K562 (cell line): ENCODE data around the gene ATP6V0A1. TPM values are rescaled to one million over a fixed set of nuclear protein-coding genes. Genes with fewer than 3 reads are reported as not detected.

Experiments used
- ATAC-seq: fragments of 200-7000 bp; cut with Tn5 transposase; 3 replicates; pipeline ENCODE4 v1.9.1; 2020; ENCODE audit warnings: moderate library complexity
- BruUV-seq: library from RNA; stranded (reverse); fragments of 400-500 nt; replicated peaks from 2 replicates; lab custom pipeline; 2021; lab: Mats Ljungman, UMichigan
- CTCF ChIA-PET: fragments of 300-600 bp; formaldehyde crosslinking; extraction: SDS; loops from one replicate; lab custom pipeline; 2021; ENCODE audit warnings: low intra/inter-chr PET ratio; lab: Yijun Ruan, JAX
- POLR2A ChIA-PET: fragments of 300-600, 350-650 bp; sonication (Branson Sonifier 250); formaldehyde crosslinking; extraction: SDS; loops from one replicate; lab custom pipeline; 2021; ENCODE audit warnings: antibody characterized with exemption, inconsistent platforms; lab: Yijun Ruan, JAX
- DNase-seq, 4 experiments: peaks; one replicate each; pipeline versions ENCODE4 v3.0.0 to v3.0.0-alpha.2; 2011 to 2018; ENCODE audit warnings: low spot score in 3 of 4, mixed read lengths in 3 of 4; ENCODE audit errors: extremely low read depth in 1 of 4
- FAIRE-seq: peaks from 2 replicates; lab custom pipeline; 2011; peaks lifted over from hg19 to GRCh38; lab: Jason Lieb, UNC
- H2AFZ ChIP-seq: 2 replicates; pipeline ENCODE4 v1.6.0; 2011; ENCODE audit warnings: low read depth, low read length, control low read depth, inconsistent platforms
- H3K27ac ChIP-seq: fragments of 200-600 bp; 3 replicates; pipeline ENCODE4 v1.8.0; 2011; ENCODE audit warnings: low read depth, mild to moderate bottlenecking, control low read depth, inconsistent platforms, low read length, moderate library complexity, mixed read lengths; ENCODE audit errors: extremely low read depth
- H3K27me3 ChIP-seq, 2 experiments: fragments of 300-600 bp in 1 of 2; 2 replicates in 1 of 2; 3 replicates in 1 of 2; pipeline versions ENCODE4 v1.6.0 to v1.8.0; 2011; ENCODE audit warnings: inconsistent platforms in 2 of 2, low read length in 2 of 2, mild to moderate bottlenecking in 1 of 2, mixed read lengths in 1 of 2, moderate library complexity in 1 of 2; ENCODE audit not compliant: control insufficient read depth in 2 of 2, insufficient read depth in 2 of 2
- H3K36me3 ChIP-seq: fragments of 300-600 bp; 3 replicates; pipeline ENCODE4 v1.8.0; 2011; ENCODE audit warnings: mild to moderate bottlenecking, low read length, inconsistent platforms; ENCODE audit not compliant: control insufficient read depth, insufficient read depth
- H3K4me1 ChIP-seq, 2 experiments: fragments of 200-600 bp in 1 of 2; replicated peaks in 1 of 2; 2 replicates in 1 of 2; 3 replicates in 1 of 2; pipeline versions ENCODE4 v1.5.1 to v1.8.0; 2011; ENCODE audit warnings: inconsistent platforms in 2 of 2, low read length in 2 of 2, mild to moderate bottlenecking in 1 of 2, mixed read lengths in 1 of 2, moderate library complexity in 1 of 2; ENCODE audit not compliant: control insufficient read depth in 2 of 2, insufficient read depth in 2 of 2
- H3K4me2 ChIP-seq: 2 replicates; pipeline ENCODE4 v1.6.1; 2011; ENCODE audit warnings: low read length, control low read depth, inconsistent platforms, mixed read lengths; ENCODE audit not compliant: insufficient read depth
- H3K4me3 ChIP-seq: fragments of 200-600 bp; sonication (generic), shearing (Covaris generic); 2 replicates; pipeline ENCODE4 v1.5.1; 2016; ENCODE audit warnings: control low read depth, inconsistent platforms
- H3K79me2 ChIP-seq: fragments of 200-600 bp; 3 replicates; pipeline ENCODE4 v1.8.0; 2011; ENCODE audit warnings: low read length, inconsistent platforms; ENCODE audit not compliant: control insufficient read depth, insufficient read depth
- H3K9ac ChIP-seq, 2 experiments: 2 replicates each; pipeline versions ENCODE4 v1.6.0 to v1.6.1; 2011; ENCODE audit warnings: low read depth in 2 of 2, low read length in 2 of 2, control low read depth in 1 of 2, inconsistent platforms in 1 of 2, mild to moderate bottlenecking in 1 of 2, mixed read lengths in 1 of 2; ENCODE audit not compliant: insufficient read depth in 1 of 2
- H3K9me1 ChIP-seq: one replicate; pipeline ENCODE4 v1.6.0; 2011; ENCODE audit warnings: inconsistent platforms, mild to moderate bottlenecking, low read length, moderate library complexity; ENCODE audit not compliant: control insufficient read depth, insufficient read depth
- H3K9me3 ChIP-seq: replicated peaks from 2 replicates; pipeline ENCODE4 v1.5.1; 2011; ENCODE audit warnings: low read depth, low read length, inconsistent platforms; ENCODE audit not compliant: control insufficient read depth, insufficient read depth
- H4K20me1 ChIP-seq: replicated peaks from 2 replicates; pipeline ENCODE4 v1.6.1; 2011; ENCODE audit warnings: low read length, inconsistent platforms, mixed read lengths; ENCODE audit not compliant: control insufficient read depth, insufficient read depth
- BRD4 ChIP-seq: fragments of 200-600 bp; sonication (generic); IDR thresholded peaks from 2 replicates; pipeline ENCODE4 v1.6.1; 2017; ENCODE audit warnings: inconsistent platforms
- CBX2 ChIP-seq: fragments of 200-600 bp; sonication (generic); IDR thresholded peaks from one replicate; pipeline ENCODE4 v1.6.1; 2012; ENCODE audit warnings: mild to moderate bottlenecking, low read length, inconsistent platforms; ENCODE audit not compliant: insufficient read depth, poor library complexity, severe bottlenecking
- DMBX1 ChIP-seq: fragments of 250-450 bp; sonication (Bioruptor Pico); IDR thresholded peaks from 2 replicates; pipeline ENCODE4 v1.8.0; 2022; ENCODE audit warnings: inconsistent platforms, mild to moderate bottlenecking, moderate library complexity, borderline replicate concordance
- E2F3 ChIP-seq: fragments of 250-450 bp; sonication (Bioruptor Pico); IDR thresholded peaks from 2 replicates; pipeline ENCODE4 v1.4.0; 2020; ENCODE audit warnings: mild to moderate bottlenecking
- ESRRB ChIP-seq: fragments of 250-450 bp; sonication (Bioruptor Pico); IDR thresholded peaks from 2 replicates; pipeline ENCODE4 v1.5.0; 2020; ENCODE audit warnings: mild to moderate bottlenecking, moderate library complexity, borderline replicate concordance
- EZH2 ChIP-seq: IDR thresholded peaks from 2 replicates; pipeline ENCODE4 v1.6.1; 2012; ENCODE audit warnings: low read depth, mild to moderate bottlenecking, inconsistent platforms, low read length, borderline replicate concordance
- MYC ChIP-seq, 2 experiments: fragments of 250-450 bp in 1 of 2; sonication (Bioruptor Pico) in 1 of 2; IDR thresholded peaks; 2 replicates each; pipeline versions ENCODE4 v1.5.1 to v1.6.1; 2012 to 2021; ENCODE audit warnings: low read depth in 2 of 2, borderline replicate concordance in 1 of 2, improper control_type of control experiment in 1 of 2, low read length in 1 of 2, mild to moderate bottlenecking in 1 of 2, moderate library complexity in 1 of 2
- NFIX ChIP-seq: fragments of 250-450 bp; sonication (Bioruptor Pico); IDR thresholded peaks from 2 replicates; pipeline ENCODE4 v1.4.0; 2020; ENCODE audit warnings: low read depth, mild to moderate bottlenecking, moderate library complexity
- PHB ChIP-seq: fragments of 250-450 bp; sonication (Bioruptor Pico); IDR thresholded peaks from 2 replicates; pipeline ENCODE4 v1.5.0; 2021
- POLR2A ChIP-seq: fragments of 450-650 bp; conservative IDR thresholded peaks from 2 replicates; pipeline ENCODE4 v1.6.1; 2016
- SRSF1 ChIP-seq: fragments of 200-400 bp; formaldehyde crosslinking; IDR thresholded peaks from 2 replicates; pipeline ENCODE4 v1.6.1; 2017; ENCODE audit warnings: mild to moderate bottlenecking, low read depth, low read length, moderate library complexity
- SRSF9 ChIP-seq: fragments of 200-400 bp; formaldehyde crosslinking; IDR thresholded peaks from 2 replicates; pipeline ENCODE4 v1.6.1; 2017; ENCODE audit warnings: low read depth, low read length, borderline replicate concordance
- TAF15 ChIP-seq: fragments of 200-400 bp; formaldehyde crosslinking; IDR thresholded peaks from 2 replicates; pipeline ENCODE4 v1.6.1; 2017; ENCODE audit warnings: mild to moderate bottlenecking, low read depth, low read length, moderate library complexity
- TEAD4 ChIP-seq, 2 experiments: sonication (generic) in 1 of 2; formaldehyde crosslinking in 1 of 2; IDR thresholded peaks; 2 replicates each; pipeline versions ENCODE4 v1.6.1 to v1.8.0; 2012 to 2022; ENCODE audit warnings: borderline replicate concordance in 1 of 2, inconsistent platforms in 1 of 2, low read length in 1 of 2, mild to moderate bottlenecking in 1 of 2, missing genetic modification reagents in 1 of 2
- ZNF75A ChIP-seq: fragments of 450-650 bp; formaldehyde crosslinking; IDR thresholded peaks from 2 replicates; pipeline ENCODE4 v1.4.0; 2020; ENCODE audit warnings: mild to moderate bottlenecking
- WGBS: fragments of 100-300 bp; shearing (Covaris generic); methylation state at CpG from one replicate; pipeline ENCODE4 v1.1.6; 2016; ENCODE audit warnings: low coverage, mixed read lengths; ENCODE audit not compliant: insufficient coverage; ENCODE audit errors: missing lambda C conversion rate; 5-methylcytosine and 5-hydroxymethylcytosine counted together
- in situ Hi-C: fragments of 300-500 bp; cut with MboI; formaldehyde crosslinking; loops from 4 replicates; pipeline ENCODE4 v1.15.0; 2018; ENCODE audit warnings: inconsistent platforms, mixed read lengths
- intact Hi-C: fragments of 100-400 bp; cut with micrococcal nuclease; formaldehyde crosslinking; loops from 2 replicates; pipeline ENCODE4 v1.14.2; 2022
- polyA plus RNA-seq, 8 experiments: library from polyadenylated mRNA; depleted of rRNA in 4 of 8; stranded (reverse) in 5 of 8; unstranded in 3 of 8; fragments of >200 nt; fragmentation: Nextera tagmentation in 2 of 8; fragmentation: Illumina TruSeq in 1 of 8; extraction: Ambion mirVana in 2 of 8; extraction: Trizol in 1 of 8; gene quantifications; 2 replicates each; pipeline versions ENCODE4 v1.2.1 to v1.2.3, GENCODE V29; 2011 to 2014; ENCODE audit warnings: inconsistent platforms in 1 of 8, missing spikeins in 1 of 8
- total RNA-seq, 7 experiments: library from RNA; depleted of rRNA in 6 of 7; stranded (reverse); fragments of >200 nt in 6 of 7; fragmentation: Illumina TruSeq in 2 of 7; extraction: Trizol in 2 of 7; gene quantifications; 2 replicates each; pipeline versions ENCODE4 v1.2.1 to v1.2.3, GENCODE V29; 2011 to 2021; ENCODE audit warnings: low replicate concordance in 1 of 7
- TF ChIP-seq, protein P1 (sequence below): sonication (generic); formaldehyde crosslinking; IDR thresholded peaks from 2 replicates; pipeline ENCODE4 v1.8.1; 2023; ENCODE audit warnings: mild to moderate bottlenecking, missing genetic modification reagents

Gene ATP6V0A1
- total and polyA plus RNA-seq, 9 of the 15 experiments (the other 6 are each of a cell fraction or from before 2014, with no cell fraction given), result 11.8 to 158 (median 75.5) TPM

DNA sequence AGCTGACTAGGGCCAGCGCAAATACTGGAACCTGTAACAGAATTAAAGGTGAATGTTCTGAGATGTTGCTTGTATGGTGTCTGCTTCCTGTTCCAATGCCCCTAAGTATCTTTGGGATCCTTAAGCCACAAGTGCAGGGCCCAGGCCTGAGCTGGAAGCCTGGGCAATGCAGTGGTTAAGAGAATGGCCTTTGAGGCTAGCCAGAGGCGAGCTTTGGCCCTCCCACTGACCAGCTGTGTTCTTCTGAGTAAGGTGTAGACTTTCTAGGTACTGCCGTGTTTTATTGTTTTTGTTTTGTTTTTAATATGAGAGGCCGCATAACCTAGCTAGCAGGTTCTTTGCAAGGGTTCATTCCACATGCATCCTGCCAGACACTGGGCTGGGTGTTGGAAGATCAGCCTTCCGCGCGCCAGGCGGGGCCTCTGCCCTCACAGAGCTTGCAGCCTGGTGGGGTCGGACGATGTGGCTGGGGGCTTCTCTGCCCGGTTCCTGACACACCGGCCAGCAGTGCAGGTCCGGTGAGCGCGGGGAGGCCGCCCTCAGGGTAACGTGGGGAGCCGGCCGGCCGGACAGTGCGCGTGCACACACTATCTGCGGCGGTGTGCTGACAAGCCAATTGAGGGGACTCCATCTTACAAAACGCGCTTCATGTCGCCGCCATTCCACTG lies 107.7 kb downstream of the ATP6V0A1 start (continued):
- no peak for TF ChIP-seq SRSF1
- no peak for TF ChIP-seq EZH2
- TF ChIP-seq POLR2A, result peak; percentile 68; the same call in 1 of the 2 replicates
- peak; percentile 77; the same call in 1 of the 2 replicates for TF ChIP-seq E2F3
- TF ChIP-seq PHB (CRISPR knock-in tag), result peak; percentile 51; the same call in 1 of the 2 replicates
- TF ChIP-seq TEAD4 (IDR thresholded peaks at IDR 0.05; ENCODE audit: low read length), result peak; percentile 78
- TF ChIP-seq TEAD4 (CRISPR knock-in tag; IDR thresholded peaks at IDR 0.05; ENCODE audit: borderline replicate concordance), result no peak
- TF ChIP-seq, all 486 proteins: peak for 68

DNA sequence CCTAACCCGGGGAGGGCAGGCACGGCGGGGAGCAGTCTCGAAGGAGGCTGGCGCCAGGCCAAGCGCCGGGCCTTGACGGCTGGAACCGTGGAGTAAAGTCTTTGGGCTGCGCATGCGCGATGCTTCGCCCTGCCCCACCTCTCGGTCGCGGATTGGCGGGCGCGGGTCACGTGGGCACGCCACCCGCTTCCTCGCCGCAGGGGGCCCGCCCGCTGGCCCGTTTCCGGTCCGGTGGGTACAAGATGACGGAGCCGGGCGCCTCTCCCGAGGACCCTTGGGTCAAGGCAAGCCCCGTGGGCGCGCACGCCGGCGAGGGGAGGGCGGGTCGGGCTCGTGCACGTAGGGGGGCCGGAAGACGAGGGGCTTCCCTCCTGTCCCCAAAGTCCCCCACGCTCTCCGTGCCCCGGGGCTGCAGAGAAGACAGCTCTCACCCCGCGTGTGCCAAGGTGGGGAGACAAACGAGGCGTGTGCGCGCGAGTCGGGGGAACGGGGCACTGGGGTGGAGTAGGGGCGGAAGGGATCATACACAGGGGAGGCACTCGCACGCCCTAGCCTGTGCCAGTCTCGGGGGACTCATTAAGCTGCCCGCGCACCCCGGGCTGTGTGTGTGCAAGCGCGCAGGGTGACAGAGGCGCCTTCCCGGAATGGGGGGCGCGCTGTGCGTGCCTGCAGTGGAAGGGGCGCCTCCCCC lies 108.3 kb downstream of the ATP6V0A1 start, which contains the start of gene MLX:
MLX (plus strand) TSS at position 218 of the 691 bp plus-strand sequence; CDS start at position 243, 25 bp downstream.
- peaks cover 80% of the 10 kb centered on the region for H3K36me3 ChIP-seq
- FAIRE-seq, result peak; percentile 90
- TF ChIP-seq TAF15, result no peak
- TF ChIP-seq NFIX (CRISPR knock-in tag), result peak; percentile 60
- TF ChIP-seq SRSF9, result no peak
- TF ChIP-seq, protein P1, sequence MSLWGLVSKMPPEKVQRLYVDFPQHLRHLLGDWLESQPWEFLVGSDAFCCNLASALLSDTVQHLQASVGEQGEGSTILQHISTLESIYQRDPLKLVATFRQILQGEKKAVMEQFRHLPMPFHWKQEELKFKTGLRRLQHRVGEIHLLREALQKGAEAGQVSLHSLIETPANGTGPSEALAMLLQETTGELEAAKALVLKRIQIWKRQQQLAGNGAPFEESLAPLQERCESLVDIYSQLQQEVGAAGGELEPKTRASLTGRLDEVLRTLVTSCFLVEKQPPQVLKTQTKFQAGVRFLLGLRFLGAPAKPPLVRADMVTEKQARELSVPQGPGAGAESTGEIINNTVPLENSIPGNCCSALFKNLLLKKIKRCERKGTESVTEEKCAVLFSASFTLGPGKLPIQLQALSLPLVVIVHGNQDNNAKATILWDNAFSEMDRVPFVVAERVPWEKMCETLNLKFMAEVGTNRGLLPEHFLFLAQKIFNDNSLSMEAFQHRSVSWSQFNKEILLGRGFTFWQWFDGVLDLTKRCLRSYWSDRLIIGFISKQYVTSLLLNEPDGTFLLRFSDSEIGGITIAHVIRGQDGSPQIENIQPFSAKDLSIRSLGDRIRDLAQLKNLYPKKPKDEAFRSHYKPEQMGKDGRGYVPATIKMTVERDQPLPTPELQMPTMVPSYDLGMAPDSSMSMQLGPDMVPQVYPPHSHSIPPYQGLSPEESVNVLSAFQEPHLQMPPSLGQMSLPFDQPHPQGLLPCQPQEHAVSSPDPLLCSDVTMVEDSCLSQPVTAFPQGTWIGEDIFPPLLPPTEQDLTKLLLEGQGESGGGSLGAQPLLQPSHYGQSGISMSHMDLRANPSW, result no peak
- TF ChIP-seq BRD4, result no peak
- TF ChIP-seq DMBX1, result no peak
- no peak for TF ChIP-seq ZNF75A (CRISPR knock-in tag)
- no peak for TF ChIP-seq CBX2
- peak; percentile 71 for TF ChIP-seq MYC (IDR thresholded peaks at IDR 0.05; ENCODE audit: low read depth, low read length)
- 0 out of 2 replicates have a peak, but pooled peaks have one; percentile 33 for TF ChIP-seq MYC (CRISPR knock-in tag; IDR thresholded peaks at IDR 0.05; ENCODE audit: borderline replicate concordance, low read depth)
- no peak for TF ChIP-seq ESRRB (CRISPR knock-in tag)

More for the DNA sequence above, 108.3 kb downstream of the ATP6V0A1 start, which contains the start of gene MLX:
- Histone ChIP-seq H3K4me2 (peak within 1 kb of the TSS; percentile 88), H4K20me1 (no peaks in the 10 kb centered on the region), H3K27ac (peak within 1 kb of the TSS; percentile 89), H3K4me3 (peak within 1 kb of the TSS; percentile 82), H3K4me1 (peaks cover 32 to 60% of the 10 kb centered on the region in 2 experiments), H3K79me2 (peaks cover 75% of the 10 kb centered on the region), H3K9me1 (no peaks in the 10 kb centered on the region), H3K9me3 (no peaks in the 10 kb centered on the region), H3K27me3 (no peaks in the 10 kb centered on the region), H3K9ac (peak within 1 kb of the TSS; percentile 88 to 96), H2AFZ (peak within 1 kb of the TSS; percentile 87)
- BruUV-seq, result TSS peak; percentile 24
- peak; percentile 97 to 100 (median 100) for DNase-seq
- intact Hi-C loops (no loop called here), in situ Hi-C loops (no loop called here)
- peak; percentile 73 for ATAC-seq
- POLR2A ChIA-PET, result interaction anchor here (0.6 to 8.3 kb wide), 6 partner anchors 10 to 362 kb away, joined by 3 to 58 read pairs (median 3); partner anchors contain the start of genes BECN1, PSMC3IP and VPS25
- under 1% methylated on average over 63 of the region's 72 CpGs for WGBS
- CTCF ChIA-PET, result interaction anchor here (0.6 to 0.7 kb wide), 2 partner anchors 12 to 31 kb away, joined by 3 read pairs; partner anchors contain the start of gene NAGLU
